Testis (tissue), 2 donors: Measurements from ENCODE around the gene FAM180B.

Experiments
- POLR2A ChIP-seq: fragments of 450-650 bp; IDR thresholded peaks from one replicate; pipeline ENCODE4 v1.6.1; 2017; ENCODE audit warnings: antibody characterized with exemption, mild to moderate bottlenecking, moderate library complexity
- TF ChIP-seq, protein P1 (sequence below), 3 experiments: fragments of 450-650 bp in 2 of 3; fragments of 200-600 bp in 1 of 3; sonication (generic) in 1 of 3; IDR thresholded peaks; one replicate each; pipeline ENCODE4 v1.5.1; 2016 to 2019; ENCODE audit warnings: antibody characterized with exemption in 3 of 3, mild to moderate bottlenecking in 2 of 3, moderate library complexity in 1 of 3

GRCh38 chr11:47589584-47589976 is 3.1 kb downstream of the FAM180B start:
- TF ChIP-seq POLR2A: no peak
- TF ChIP-seq, protein P1, sequence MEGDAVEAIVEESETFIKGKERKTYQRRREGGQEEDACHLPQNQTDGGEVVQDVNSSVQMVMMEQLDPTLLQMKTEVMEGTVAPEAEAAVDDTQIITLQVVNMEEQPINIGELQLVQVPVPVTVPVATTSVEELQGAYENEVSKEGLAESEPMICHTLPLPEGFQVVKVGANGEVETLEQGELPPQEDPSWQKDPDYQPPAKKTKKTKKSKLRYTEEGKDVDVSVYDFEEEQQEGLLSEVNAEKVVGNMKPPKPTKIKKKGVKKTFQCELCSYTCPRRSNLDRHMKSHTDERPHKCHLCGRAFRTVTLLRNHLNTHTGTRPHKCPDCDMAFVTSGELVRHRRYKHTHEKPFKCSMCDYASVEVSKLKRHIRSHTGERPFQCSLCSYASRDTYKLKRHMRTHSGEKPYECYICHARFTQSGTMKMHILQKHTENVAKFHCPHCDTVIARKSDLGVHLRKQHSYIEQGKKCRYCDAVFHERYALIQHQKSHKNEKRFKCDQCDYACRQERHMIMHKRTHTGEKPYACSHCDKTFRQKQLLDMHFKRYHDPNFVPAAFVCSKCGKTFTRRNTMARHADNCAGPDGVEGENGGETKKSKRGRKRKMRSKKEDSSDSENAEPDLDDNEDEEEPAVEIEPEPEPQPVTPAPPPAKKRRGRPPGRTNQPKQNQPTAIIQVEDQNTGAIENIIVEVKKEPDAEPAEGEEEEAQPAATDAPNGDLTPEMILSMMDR (IDR thresholded peaks at IDR 0.05): no peak
